Uterine smooth muscle cell (primary cell): ENCODE data around the gene CLIP3. TPM values are rescaled to one million over a fixed set of nuclear protein-coding genes. Genes with fewer than 3 reads are reported as not detected.

Experiments
- total RNA-seq: library from RNA; depleted of rRNA; stranded (reverse); fragments of >200 nt; gene quantifications from 2 replicates; pipeline ENCODE4 v1.2.3, GENCODE V29; 2014

The CLIP3 gene, protein sequence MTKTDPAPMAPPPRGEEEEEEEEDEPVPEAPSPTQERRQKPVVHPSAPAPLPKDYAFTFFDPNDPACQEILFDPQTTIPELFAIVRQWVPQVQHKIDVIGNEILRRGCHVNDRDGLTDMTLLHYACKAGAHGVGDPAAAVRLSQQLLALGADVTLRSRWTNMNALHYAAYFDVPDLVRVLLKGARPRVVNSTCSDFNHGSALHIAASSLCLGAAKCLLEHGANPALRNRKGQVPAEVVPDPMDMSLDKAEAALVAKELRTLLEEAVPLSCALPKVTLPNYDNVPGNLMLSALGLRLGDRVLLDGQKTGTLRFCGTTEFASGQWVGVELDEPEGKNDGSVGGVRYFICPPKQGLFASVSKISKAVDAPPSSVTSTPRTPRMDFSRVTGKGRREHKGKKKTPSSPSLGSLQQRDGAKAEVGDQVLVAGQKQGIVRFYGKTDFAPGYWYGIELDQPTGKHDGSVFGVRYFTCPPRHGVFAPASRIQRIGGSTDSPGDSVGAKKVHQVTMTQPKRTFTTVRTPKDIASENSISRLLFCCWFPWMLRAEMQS
- total RNA-seq: 5.4 and 12.6 TPM in 2 replicates

DNA sequence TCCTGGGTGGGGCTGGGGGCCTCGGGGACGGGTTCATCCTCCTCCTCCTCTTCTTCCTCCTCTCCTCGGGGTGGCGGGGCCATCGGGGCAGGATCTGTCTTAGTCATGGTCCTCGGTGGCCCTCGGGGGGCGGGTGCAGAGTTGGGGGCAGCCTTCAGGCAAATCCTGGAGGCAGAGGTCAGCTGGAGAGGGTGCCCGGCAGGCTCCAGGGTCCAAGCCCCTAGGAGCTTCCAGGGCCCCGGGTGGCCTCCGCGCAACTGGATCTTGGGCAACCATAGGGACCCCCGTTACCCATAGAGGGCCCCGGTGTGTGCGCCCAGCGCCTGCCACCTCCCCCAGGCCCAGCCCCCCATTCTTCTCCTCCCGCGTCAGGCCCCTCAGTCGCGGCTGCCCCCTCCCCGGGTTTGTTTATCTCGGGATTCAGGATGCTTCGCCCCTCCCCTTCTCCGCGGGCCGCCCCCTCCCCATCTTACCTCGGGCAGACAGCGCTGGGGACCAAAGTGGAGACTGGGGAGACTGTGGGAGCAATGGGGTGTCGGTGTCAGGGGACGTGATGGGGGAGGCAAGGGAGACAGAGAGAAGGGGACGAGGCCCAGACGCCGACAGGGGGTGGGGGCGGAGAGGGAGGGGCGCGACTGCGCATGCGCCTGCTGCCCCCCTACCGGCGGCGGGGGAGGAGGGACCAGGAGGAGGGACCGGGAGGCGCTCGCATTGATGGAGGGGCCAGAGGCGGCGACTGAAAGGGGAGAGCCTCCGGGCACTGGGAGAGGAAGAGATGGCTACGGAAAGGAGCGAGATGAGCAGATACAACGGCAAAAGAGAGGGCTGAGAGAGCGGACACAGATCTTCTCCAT is at the start of gene CLIP3:
Gene CLIP3 (minus strand): TSS at position 623 of the 854 bp plus-strand sequence. CDS start 516 bp downstream, at position 107.

DNA sequence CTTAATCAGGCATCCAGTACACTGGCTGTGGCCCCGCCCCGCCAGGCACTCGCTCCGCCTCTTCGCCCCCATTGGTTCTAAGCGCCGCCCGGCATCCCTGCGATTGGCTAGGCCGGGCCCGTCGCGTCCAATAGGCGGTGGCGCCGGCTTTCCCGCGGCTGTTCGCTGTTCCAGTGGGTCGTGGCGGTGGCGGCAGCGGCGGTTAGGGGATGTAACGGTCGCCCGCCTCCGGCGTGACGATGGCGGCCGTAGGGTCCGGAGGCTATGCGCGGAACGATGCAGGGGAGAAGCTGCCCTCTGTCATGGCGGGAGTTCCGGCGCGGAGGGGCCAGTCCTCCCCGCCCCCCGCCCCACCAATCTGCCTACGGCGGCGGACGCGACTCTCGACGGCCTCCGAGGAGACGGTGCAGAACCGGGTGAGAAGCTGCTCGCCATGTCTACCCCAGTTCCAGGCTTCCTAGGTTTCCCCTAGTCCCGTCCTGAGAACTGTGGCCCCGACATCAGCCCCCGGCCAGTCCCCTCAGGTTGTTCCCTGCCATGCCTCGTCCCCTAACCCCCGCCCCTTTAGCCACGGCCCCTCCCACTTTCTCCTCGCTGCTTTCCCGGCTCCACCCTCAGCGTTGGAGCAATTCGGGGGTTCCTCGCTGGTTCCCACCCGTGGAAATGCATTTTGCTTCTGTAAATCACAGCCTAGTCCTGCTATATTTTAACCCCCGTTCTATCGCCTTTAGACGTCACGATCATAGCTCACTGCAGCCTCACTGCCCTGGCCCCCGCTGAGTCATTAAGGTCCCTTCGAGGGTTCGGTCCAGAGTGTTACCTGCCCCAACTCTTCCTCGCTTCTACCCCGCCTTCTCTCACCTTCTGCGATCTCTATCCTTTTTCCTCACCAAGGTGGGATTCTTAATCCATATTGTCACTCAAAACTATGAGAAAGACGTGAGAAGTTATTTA is 22.3 kb upstream of the CLIP3 start, which contains the start of gene WDR62:
Gene WDR62 (plus strand): TSS at position 165 of the 954 bp plus-strand sequence. CDS start 75 bp downstream, at position 240.

DNA sequence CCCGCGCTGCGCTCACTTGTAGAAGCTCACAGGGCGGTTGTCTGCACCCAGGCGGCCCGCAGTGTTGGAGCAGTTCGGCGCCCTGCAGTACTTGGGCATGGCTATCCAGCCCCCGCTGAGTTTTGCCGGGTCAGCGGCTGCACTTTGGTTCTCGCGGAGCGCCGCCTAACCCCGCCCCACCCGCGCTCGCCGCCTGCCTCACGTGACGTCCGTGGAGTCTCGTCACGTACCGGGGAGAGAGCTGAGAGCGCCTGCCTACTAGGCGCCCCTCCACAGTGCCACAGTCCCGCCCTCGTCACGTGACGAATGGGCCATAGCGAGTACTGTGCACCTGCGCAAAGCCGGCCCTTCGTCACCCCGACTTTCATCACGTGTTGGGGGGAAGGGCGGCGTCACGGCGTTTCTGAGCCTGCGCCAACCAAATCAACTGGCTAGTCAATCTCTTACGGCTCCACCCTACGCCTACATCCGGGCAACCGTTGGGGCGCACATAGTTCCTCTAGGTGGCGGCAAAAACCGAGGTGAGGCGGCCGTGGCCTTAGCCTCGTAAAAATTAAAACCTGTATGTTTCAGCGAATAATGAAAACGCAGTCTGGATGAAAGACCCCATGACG is 21.6 kb upstream of the CLIP3 start, which contains the start of gene THAP8:
Gene THAP8 (minus strand): TSS at position 167 of the 614 bp plus-strand sequence. CDS start 68 bp downstream, at position 99.

DNA sequence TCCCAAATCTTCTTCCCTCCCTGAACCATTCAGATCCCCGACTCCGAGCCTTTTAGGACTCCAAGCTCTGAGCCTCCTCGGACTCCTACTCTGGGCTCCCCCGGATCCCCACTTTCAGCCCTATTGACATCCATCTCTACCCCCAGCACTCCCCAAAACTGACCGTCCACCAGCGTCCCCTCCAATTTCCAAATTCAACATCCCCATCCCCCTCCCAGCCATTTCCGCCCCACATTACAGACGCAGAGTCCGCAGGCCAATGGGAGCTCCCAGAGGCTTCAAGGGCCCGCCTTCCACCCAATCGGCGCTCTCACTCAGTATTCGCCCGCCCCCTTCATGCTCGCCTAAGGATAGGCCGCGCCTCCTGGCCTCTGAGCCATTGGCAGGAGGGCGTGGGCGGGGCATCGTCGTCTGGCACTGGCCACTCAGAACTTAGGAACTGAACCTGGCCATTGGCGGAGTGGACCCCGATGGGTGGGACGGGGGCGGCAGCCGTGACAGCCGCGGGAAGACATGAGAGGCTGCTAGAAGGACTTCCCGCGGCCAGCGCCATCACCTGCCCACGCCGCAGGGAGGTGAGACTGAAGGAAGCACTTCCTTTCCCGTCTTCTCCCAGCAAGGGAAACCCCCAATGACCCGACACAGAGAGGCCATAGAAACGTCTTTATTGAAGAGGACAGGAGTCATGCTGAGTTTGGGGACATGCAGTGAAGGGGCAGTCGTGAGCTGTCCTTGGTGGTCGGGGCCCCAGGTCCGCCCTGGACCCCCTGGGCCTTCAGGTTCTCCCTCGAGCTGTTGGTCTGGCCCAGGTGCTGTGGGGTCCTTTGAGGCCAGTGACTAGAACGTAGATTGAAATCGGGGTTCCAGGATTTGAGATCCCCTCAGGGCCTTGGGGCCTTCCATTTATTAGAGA is 18.4 kb downstream of the CLIP3 start, which contains the start of gene ALKBH6:
Gene ALKBH6 (minus strand): TSS at position 202 of the 913 bp plus-strand sequence. CDS start 816 bp downstream, outside the sequence.

DNA sequence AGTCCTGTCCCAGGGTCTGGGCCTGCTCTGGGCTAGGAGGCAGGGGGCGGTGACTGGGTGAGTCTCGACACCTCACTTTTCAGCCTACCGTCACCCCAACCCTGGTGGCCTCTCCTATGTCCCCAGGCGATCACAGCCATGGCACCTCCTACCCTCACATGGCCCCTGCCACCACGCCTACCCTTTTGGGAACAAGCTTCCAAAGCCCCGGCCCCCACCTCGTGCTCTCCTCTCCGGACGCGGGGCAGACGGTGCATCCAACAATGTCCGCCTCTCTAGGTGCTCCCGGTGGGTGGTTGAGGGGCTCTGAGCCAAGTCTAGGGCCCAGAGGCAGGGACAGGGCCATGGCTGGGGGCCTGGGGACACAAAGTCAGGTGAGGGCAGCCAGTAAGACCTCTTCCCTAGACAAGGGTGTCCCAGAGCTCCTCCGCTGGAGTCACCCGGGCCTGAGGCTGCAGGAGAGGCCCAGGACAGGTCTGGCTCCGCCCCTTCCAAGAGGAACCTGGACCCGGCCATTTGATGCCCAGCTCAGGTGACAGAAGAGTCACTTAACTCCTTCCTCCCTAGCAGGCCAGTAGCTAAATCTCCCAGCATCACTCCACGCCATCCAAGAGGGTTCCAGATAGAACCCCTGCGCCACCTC is 24.2 kb downstream of the CLIP3 start, which contains the start of gene SYNE4:
Gene SYNE4 (minus strand): TSS at position 478 of the 643 bp plus-strand sequence. CDS start 132 bp downstream, at position 346.

DNA sequence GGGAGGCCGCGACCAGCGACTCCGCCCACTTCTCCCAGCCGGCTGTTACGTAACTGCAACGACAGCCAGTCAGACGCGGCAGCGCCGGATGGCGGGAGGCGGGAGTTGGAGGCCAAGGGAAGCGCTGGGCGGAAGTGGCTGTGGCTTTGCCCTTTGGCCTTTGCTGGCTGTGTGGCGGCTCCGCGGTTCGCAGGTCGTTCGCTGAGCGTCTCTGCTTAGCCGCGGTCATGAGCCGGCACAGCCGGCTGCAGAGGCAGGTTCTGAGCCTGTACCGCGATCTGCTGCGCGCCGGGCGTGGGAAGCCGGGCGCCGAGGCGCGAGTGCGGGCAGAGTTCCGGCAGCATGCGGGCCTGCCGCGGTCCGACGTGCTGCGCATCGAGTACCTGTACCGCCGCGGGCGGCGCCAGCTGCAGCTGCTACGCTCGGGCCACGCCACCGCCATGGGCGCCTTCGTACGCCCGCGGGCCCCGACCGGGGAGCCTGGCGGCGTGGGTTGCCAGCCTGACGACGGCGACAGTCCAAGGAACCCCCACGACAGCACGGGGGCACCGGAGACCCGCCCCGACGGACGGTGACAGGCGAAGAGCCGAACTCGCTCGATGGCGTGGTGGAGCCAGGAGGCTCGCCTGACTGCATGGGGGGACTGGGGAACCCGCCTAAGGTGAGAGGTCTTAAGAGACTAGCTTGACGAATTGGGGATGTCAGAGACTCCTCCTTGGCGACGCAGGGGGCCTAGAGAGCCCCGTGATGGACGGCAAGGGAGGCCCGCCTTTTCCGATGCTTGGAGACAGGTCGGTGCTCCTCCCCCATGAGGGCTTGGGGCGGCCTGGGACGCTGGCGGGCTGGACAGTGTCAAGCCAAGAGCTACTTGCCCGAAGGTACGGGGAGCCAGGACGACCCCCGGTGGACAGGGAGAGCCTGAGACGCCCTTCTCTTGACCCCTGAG is 37.4 kb downstream of the CLIP3 start, which contains the start of gene SDHAF1:
Gene SDHAF1 (plus strand): TSS at position 141 of the 946 bp plus-strand sequence. CDS start 87 bp downstream, at position 228.

Other genes starting within 250 kb of the CLIP3 start
- not detected in 2 replicates for gene PRODH2, start 220.0 kb downstream of the CLIP3 start, total RNA-seq
- under 0.01 TPM in 1 of 2 replicates, not detected in the other for gene NPHS1, start 180.4 kb downstream of the CLIP3 start, total RNA-seq
- not detected in 2 replicates for gene KIRREL2, start 176.0 kb downstream of the CLIP3 start, total RNA-seq
- gene APLP1, start 164.3 kb downstream of the CLIP3 start, total RNA-seq: 3.5 and 6.7 TPM in 2 replicates
- 5.6 and 9.9 TPM in 2 replicates for gene NFKBID, start 132.3 kb downstream of the CLIP3 start, total RNA-seq
- gene HCST, start 130.3 kb downstream of the CLIP3 start, total RNA-seq: 0.22 and 1.5 TPM in 2 replicates
- gene TYROBP, start 124.6 kb downstream of the CLIP3 start, total RNA-seq: not detected in 2 replicates
- 1.7 and 2.4 TPM in 2 replicates for gene LRFN3, start 96.5 kb downstream of the CLIP3 start, total RNA-seq
- 9.6 and 11.1 TPM in 2 replicates for gene SDHAF1, start 37.7 kb downstream of the CLIP3 start, total RNA-seq
- 0.25 TPM in 1 of 2 replicates, not detected in the other for gene SYNE4, start 24.1 kb downstream of the CLIP3 start, total RNA-seq
- 15.9 and 20.0 TPM in 2 replicates for gene ALKBH6, start 18.7 kb downstream of the CLIP3 start, total RNA-seq
- gene THAP8, start 21.4 kb upstream of the CLIP3 start, total RNA-seq: 2.4 and 3.9 TPM in 2 replicates
- gene WDR62, start 22.0 kb upstream of the CLIP3 start, total RNA-seq: 6.1 and 16.3 TPM in 2 replicates
- not detected in 2 replicates for gene OVOL3, start 78.3 kb upstream of the CLIP3 start, total RNA-seq
- gene POLR2I, start 82.0 kb upstream of the CLIP3 start, total RNA-seq: 43.2 TPM in 2 replicates
- 240 and 342 TPM in 2 replicates for gene TBCB, start 82.6 kb upstream of the CLIP3 start, total RNA-seq
- 225 and 290 TPM in 2 replicates for gene CAPNS1, start 107.2 kb upstream of the CLIP3 start, total RNA-seq
- gene COX7A1, start 119.6 kb upstream of the CLIP3 start, total RNA-seq: 4.5 and 12.9 TPM in 2 replicates
- 4.4 and 5.2 TPM in 2 replicates for gene ZNF565, start 181.8 kb upstream of the CLIP3 start, total RNA-seq
- 92.7 and 131 TPM in 2 replicates for gene ZNF146, start 182.2 kb upstream of the CLIP3 start, total RNA-seq